GM12892 (cell line): ENCODE data around the gene FANCC. TPM values are rescaled to one million over a fixed set of nuclear protein-coding genes. Genes with fewer than 3 reads are reported as not detected.
A peak's percentile ranks its signal among the peaks of the same experiment; 100 is the strongest.

Experiments
- DNase-seq: peaks from one replicate; pipeline ENCODE4 v3.0.0; 2011; ENCODE audit not compliant: insufficient read length
- FAIRE-seq: peaks from 2 replicates; lab custom pipeline; 2011; peaks lifted over from hg19 to GRCh38; lab: Jason Lieb, UNC
- POLR2A ChIP-seq: IDR thresholded peaks from 2 replicates; pipeline ENCODE4 v1.6.1; 2011; ENCODE audit warnings: low read depth, low read length, control low read depth
- POLR2AphosphoS5 ChIP-seq: IDR thresholded peaks from 2 replicates; pipeline ENCODE4 v1.6.1; 2011; ENCODE audit warnings: low read depth, low read length, control low read depth
- TAF1 ChIP-seq: IDR thresholded peaks from 2 replicates; pipeline ENCODE4 v1.6.1; 2011; ENCODE audit warnings: low read depth, mild to moderate bottlenecking, control low read depth, low read length, borderline replicate concordance
- polyA plus RNA-seq: library from polyadenylated mRNA; unstranded; fragments of >200 nt; gene quantifications from one replicate; pipeline ENCODE4 v1.2.1, GENCODE V29; 2012; ENCODE audit warnings: missing spikeins, inconsistent platforms; ENCODE audit not compliant: missing spikeins

The FANCC gene, protein sequence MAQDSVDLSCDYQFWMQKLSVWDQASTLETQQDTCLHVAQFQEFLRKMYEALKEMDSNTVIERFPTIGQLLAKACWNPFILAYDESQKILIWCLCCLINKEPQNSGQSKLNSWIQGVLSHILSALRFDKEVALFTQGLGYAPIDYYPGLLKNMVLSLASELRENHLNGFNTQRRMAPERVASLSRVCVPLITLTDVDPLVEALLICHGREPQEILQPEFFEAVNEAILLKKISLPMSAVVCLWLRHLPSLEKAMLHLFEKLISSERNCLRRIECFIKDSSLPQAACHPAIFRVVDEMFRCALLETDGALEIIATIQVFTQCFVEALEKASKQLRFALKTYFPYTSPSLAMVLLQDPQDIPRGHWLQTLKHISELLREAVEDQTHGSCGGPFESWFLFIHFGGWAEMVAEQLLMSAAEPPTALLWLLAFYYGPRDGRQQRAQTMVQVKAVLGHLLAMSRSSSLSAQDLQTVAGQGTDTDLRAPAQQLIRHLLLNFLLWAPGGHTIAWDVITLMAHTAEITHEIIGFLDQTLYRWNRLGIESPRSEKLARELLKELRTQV
- polyA plus RNA-seq: 6.7 TPM

DNA sequence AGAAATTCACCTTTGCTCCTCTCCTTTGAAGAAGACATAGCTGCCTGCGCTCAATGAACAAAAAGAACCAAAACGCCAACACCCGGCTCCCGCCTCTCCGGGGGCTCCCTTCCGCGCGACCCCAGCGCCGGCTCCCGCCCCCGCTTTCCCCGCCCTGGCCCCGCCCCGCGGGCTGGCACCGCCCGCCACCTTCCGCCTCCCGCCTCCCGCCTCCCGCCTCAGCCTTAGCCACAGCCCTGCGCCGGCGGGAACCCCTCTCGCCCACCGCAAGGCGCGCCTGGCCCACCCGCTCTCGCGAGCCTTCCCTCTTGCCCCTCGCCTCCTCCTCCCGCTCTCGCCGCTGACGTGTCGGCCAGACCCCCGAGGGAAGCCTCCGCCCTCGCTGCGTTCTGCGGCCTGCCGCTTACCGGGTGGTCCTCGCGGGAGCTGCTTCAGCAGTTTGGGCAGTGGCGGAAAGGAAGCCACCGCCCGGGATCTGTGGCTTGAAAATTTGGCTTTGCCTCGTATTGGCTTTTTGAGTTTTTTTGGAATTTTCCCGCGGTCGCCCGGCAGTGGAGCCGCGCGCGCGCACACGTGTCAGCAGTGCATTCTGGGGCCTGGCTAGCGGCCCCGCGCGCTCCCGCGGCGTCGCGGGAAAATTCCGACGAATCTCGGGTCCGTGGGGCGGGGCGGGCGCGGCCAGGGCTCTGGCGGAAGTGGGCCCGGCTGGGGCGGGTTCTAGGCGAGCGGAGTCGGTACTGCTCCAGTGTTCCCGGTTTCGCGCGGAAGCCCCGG lies at the start of gene FANCC:
Gene FANCC (minus strand): TSS at position 591 of the 774 bp plus-strand sequence. CDS start 68,418 bp downstream, outside the sequence.
- TF ChIP-seq TAF1: no peak
- peak; percentile 73 for TF ChIP-seq POLR2AphosphoS5
- TF ChIP-seq POLR2A: peak; percentile 63; the same call in 1 of the 2 replicates
- FAIRE-seq (peak; percentile 46), DNase-seq (peak; percentile 67)

DNA sequence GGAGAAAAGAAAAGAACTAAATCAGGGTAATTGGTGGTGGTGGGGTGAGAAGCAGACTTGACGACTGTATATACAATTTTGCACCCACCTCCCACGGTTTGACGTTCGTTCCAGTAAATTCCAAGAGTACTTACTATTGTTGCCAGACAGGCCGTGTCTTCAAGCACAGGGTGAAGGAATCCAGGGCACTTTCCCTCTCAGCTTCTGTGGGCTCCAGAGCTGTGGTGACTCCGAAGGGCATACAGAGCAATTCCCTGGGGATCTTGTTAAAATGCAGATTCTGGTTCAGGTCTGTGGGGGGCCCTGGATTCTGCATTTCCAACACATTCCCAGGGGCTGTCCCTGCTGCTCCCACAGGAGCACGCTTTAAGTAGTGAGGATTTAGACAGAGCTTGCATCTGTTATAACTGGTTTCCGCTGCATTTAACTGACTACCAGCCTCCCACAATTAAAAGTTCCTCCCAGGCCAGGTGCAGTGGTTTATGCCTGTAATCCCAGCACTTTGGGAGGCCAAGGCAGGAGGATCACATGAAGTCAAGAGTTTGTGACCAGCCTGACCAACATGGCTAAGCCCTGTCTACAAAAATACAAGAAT lies 49.3 kb upstream of the FANCC start:
- TF ChIP-seq POLR2AphosphoS5 (no peak), POLR2A (no peak), TAF1 (no peak)
- DNase-seq (no peak), FAIRE-seq (no peak)

DNA sequence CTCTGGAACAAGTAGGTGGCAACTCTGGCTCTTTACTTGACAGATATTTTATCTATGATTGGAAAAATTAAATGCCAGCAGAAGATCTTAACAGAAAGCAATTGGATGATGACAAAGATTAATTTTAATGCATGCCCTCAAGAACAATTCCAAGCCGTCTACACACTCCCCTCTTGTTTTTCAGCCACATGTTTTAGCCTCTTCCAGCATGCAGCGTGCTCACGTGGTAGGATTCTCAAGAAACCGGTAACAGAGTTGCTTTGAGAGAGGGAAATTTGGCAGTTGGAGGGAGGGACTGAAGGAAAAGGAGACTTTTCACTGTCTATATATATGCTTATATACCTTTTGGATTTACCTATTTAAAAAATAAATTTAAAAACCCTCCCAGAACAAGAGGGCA lies 48.3 kb upstream of the FANCC start:
- FAIRE-seq (no peak), DNase-seq (no peak)
- no peak for TF ChIP-seq POLR2A

DNA sequence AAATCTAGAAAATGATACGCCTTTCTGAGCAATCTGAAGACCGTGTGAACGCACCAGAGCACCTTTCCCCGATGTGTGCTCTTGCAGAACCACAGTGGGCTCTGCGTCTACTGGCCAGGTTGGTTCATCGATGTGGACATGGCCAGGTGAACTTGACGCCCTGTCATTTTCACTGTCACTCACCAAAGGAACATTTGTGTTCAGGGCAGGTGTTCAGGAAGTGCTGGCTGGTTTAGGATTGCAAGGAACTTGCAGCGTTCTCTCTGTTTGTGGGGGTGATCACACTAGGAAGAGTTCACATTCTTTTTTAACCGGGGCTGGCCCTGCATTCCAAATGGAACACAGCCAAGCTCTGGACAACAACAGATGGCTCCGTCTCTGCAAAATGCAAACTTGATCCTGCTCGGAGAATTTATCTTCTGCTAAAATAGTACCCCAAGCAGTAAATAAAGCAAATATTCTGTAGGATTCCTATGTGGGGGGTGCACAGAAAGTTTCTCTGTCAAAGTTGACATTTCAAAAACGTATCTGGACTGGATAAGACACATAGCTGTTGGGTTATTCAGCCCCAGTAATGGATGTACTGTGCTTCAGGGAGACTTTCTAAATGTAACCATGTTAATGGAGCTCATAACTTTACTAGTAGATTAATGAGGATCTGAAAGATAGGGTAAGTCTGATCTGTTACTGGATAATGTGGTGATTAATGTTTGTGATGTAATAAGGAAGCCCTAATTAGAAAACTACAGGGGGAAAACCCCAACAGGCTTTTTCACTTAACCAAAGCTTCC lies 45.7 kb upstream of the FANCC start:
- FAIRE-seq: no peak

DNA sequence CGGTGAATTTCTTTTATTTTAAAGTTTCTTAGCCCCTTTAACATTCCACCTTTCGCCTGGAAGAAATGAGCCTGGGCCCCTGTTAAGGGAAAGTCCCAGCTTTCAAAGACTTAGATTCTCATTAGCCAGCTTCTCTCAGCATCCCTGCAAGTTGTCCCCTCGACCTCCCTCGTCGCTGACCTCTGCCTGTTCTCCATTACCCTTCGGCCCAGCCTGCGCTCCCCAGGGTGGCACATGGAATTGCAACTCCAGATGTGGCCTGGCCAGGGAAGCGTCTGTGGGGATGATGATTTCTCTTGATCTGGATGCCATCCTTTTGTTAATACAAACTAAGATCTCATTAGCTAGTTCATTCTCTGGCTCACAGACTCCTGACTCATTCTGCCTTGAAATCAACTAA lies 43.4 kb upstream of the FANCC start:
- no peak for TF ChIP-seq POLR2AphosphoS5
- no peak for TF ChIP-seq POLR2A
- TF ChIP-seq TAF1: no peak
- FAIRE-seq (no peak), DNase-seq (no peak)

More for the DNA sequence above, 45.7 kb upstream of the FANCC start:
- no peak for TF ChIP-seq POLR2AphosphoS5
- no peak for DNase-seq

DNA sequence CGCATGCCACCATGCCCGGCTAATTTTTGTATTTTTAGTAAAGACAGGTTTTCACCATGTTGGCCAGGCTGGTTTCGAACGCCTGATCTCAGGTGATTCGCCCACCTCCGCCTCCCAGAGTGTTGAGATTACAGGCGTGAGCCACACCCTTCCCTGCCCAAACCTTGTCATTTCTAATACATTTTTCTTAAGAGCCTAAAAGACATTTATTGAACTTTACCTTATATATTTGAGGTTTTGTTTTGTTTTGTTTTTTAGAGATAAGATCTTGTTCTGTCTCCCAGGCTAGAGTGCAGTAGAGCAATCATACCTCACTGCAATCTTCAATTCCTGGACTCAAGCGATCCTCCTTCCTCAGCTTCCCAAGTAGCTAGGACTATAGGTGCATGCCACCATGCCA lies 39.8 kb upstream of the FANCC start:
- TF ChIP-seq POLR2A (no peak), POLR2AphosphoS5 (no peak), TAF1 (no peak)
- DNase-seq (no peak), FAIRE-seq (no peak)

DNA sequence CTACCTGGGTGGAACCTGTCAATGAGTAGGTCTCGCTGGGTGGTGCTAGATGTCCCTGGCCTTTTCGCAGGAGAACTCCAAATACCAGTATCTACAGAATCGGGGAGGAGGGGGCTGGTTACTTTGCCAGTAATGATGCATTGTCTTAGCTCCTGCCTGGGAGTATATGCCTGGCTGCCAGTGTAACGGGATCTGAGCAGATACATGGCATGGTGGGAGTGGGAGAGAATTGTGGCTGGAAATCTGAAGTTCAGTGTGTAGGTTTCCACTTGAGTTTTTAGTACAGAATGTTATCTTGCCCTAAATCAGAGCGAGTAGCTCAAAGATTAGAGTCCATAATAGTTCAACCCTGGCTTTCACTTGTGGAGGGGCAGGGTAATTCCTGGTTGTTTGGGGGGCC lies 38.0 kb upstream of the FANCC start:
- DNase-seq (no peak), FAIRE-seq (no peak)
- TF ChIP-seq TAF1: no peak
- TF ChIP-seq POLR2A: no peak
- TF ChIP-seq POLR2AphosphoS5: no peak

DNA sequence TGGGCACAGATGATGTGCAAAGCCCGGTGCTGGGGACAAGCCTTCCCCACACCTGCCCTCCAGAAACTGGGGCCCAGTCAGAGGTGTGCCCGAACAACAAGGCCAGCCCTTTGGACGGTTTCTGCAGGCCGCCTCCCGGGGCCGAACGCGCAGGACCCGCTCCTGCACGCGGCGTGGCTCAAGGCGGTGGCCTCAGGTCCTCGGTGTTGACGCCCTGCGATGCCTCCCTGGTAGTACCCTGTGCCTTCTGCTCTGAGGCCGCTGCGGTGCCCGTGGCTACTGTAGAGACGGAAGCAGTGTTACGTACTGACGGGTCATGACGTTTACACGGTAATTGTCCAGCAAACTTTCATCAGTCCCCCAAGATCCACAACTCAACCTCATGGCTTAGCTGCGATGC lies 33.5 kb upstream of the FANCC start:
- no peak for DNase-seq
- no peak for TF ChIP-seq TAF1
- no peak for TF ChIP-seq POLR2AphosphoS5
- TF ChIP-seq POLR2A: no peak
- FAIRE-seq: no peak

DNA sequence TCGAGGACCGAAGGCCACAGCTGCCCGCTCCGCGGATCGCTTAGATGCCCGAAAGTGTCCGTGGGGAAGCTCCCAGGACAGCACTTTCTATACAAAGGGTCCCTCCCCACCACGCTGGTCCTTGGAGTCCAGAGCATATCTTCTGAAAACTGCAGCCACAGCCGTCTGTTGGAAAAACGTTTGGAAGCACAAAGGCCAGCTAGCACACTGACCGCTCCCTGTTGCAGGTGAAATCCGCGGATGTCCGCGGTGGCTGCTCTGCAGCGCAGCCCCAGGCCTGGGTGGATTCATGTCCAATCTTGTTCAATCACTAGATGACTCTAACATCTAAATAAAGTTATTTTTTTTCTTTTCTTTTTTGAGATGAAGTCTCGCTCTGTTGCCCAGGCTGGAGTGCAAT lies 32.8 kb upstream of the FANCC start:
- no peak for FAIRE-seq
- no peak for TF ChIP-seq TAF1
- no peak for TF ChIP-seq POLR2AphosphoS5
- TF ChIP-seq POLR2A: no peak

DNA sequence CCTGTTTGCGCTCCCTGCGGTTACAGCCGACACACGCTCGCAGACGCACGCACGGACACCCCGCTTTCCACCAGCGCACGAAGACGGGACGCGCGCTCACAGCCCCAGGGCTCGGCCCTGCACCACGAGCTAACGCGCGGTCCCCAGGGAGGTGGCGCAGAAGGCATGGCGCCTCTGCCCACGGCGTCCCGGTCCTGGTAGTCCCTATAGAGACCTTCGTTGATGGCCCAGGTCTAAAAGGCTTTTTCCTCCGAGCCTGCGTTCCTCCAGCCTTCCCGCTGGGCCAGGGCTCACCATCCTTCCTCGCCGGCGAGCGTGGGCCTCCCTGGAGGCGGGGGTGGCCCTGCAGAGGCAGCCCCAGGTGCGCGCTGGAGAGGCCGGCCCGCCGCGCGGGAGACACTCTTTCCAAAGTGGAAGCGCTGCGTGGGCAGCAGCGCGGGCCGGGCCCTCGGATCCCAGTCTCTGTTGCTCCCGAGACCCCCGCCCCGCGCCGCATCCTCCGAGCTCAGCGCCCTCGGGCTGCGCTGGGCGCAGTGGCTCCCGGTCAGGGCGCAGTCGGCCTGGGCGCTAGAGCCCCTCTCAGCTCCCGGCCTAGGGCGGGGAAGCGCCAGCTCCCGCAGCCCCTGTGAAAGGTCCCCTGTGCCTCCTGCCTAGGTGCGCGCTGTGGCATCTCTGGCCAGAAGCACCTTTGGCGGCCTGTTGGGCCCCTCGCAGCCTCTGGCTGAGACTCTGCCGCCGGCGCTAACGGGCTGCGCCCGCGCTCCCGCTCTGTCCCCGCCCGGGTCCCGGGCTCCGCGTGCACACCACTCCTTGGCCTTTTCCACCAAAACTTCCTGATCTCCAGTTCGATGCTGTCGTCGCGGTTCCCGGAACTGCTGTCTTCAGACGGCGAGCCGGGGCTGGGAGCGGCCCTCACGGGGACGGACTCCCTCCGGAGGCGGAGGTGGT lies 31.9 kb upstream of the FANCC start:
- no peak for TF ChIP-seq TAF1
- TF ChIP-seq POLR2A: no peak
- no peak for TF ChIP-seq POLR2AphosphoS5
- FAIRE-seq (no peak), DNase-seq (no peak)

More for the DNA sequence above, 32.8 kb upstream of the FANCC start:
- no peak for DNase-seq
